ENCODE results near the gene ATP13A3. TPM values are rescaled to one million over a fixed set of nuclear protein-coding genes. Genes with fewer than 3 reads are reported as not detected.
A peak's percentile ranks its signal among the peaks of the same experiment; 100 is the strongest.

The ATP13A3 gene
- total RNA-seq, 2 donors from 2014 or later: 97.7 to 121 TPM

DNA sequence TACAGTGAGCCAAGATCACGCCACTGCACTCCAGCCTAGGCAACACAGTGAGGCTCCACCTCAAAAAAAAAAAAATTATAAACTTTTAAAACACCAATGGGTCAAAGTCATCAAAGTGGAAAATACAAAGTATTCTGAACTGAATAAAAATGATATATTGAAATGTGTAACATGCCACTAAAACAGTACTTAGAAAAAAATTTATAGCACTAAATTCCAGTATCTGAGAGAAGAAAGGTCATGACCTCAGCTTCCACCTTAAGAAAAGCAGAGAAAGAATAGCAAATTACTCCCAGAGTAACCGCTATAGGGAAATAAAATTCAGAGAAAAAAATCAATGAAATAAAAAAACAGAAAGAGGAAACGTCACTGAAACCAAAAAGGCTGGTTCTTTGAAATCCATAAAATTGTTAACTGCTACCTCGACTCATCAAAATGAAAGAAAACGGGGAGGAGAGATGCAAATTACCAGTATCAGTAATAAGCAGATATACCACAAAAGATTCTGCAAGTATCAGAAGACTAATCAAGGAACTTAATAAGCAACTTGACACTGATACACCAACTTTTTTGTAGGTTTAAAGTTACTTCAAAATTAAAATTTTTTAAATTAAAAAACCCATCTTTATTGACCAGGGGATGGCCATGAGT is 20.8 kb downstream of the ATP13A3 start:
- H3K4me3 Mint-ChIP-seq: peak overlapping the region; percentile 54 to 83
- peak; percentile 22 to 54 for ATAC-seq (replicated peaks in 1 of 2)
- H3K4me1 Mint-ChIP-seq (ENCODE audit: low read depth): peaks cover 42% of the 10 kb centered on the region

DNA sequence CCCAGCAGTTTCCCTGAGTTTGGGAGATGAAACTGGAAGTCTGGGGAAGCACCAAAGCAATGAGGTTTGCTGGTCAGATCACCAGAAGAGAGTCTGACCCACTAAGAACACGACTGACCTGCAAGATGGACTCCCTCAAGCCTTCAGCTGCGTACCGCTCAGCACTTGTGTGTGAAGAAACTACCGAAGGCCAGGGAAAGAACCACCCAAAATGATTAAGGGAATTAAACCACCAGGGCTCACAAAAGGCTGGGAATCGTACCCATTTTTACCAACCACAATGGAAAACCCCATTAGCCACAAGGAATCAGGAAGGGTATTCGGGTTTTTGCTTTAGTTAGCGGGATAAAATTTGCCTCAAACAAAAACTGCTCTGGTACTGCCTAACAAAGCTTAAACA is 21.6 kb downstream of the ATP13A3 start:
- Mint-ChIP-seq H3K27ac (peak overlapping the region; percentile 72), H3K4me1 (ENCODE audit: low read depth) (peaks cover 37% of the 10 kb centered on the region), H3K27me3 (ENCODE audit: low read depth) (no peaks in the 10 kb centered on the region), H3K36me3 (ENCODE audit: insufficient read depth in 2 of 2) (peaks cover 2 to 3% of the 10 kb centered on the region in 2 donors), H3K4me3 (peak overlapping the region in 1 of 2 donors; percentile 37), H3K9me3 (no peaks in the 10 kb centered on the region)
- no peak for DNase-seq
- no peak for ATAC-seq (replicated peaks in 1 of 2)

More for the DNA sequence above, 20.8 kb downstream of the ATP13A3 start:
- Mint-ChIP-seq H3K36me3 (ENCODE audit: insufficient read depth in 2 of 2) (peaks cover 2 to 3% of the 10 kb centered on the region in 2 donors), H3K27me3 (ENCODE audit: low read depth) (no peaks in the 10 kb centered on the region), H3K27ac (peak overlapping the region; percentile 93), H3K9me3 (no peaks in the 10 kb centered on the region)
- DNase-seq: no peak

DNA sequence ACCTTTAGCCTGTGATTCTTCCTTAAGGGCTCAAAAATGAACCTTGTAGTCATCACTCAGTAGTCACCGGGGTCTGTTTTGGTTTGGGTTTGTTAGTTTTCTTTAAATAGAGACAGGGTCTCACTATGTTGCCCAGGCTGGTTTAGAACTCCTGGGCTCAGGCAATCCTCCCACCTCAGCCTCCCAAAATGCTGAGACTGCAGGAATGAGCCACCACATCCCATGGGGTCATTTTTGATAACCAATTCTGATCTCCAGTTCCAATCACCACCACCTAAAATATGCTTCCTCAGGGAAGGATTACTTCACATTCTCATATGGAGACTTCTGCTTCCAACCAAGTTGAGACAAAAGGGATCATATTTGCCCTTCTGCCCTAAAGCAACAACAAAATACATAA is 22.1 kb downstream of the ATP13A3 start:
- Mint-ChIP-seq H3K27ac (peak overlapping the region; percentile 86), H3K9me3 (no peaks in the 10 kb centered on the region), H3K4me1 (ENCODE audit: low read depth) (peaks cover 37% of the 10 kb centered on the region), H3K4me3 (peak overlapping the region; percentile 18 to 37), H3K27me3 (ENCODE audit: low read depth) (no peaks in the 10 kb centered on the region), H3K36me3 (ENCODE audit: insufficient read depth in 2 of 2) (peaks cover 2 to 9% of the 10 kb centered on the region in 2 donors)
- no peak for ATAC-seq (replicated peaks in 1 of 2)
- no peak for DNase-seq

DNA sequence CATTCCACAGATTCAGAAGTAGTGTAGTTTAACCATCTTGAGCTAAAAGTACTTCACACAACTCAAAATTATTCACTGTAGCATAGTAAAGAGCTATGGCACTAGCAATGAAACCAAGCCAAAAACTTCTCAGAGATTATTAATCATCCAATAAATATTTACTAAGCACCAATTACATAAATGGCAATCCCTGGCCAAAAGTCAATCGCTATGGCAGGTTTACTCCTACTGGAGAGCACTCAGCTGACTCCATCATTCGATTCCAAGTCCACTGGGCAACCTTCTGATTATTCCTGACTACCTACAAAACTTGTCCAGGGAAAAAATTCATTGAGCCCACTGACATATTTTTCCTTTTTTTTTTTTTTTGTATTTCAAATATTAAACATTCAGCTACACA is 23.9 kb downstream of the ATP13A3 start:
- no peak overlapping the region for H3K4me3 Mint-ChIP-seq
- peaks cover 28% of the 10 kb centered on the region for H3K4me1 Mint-ChIP-seq (ENCODE audit: low read depth)
- no peaks in the 10 kb centered on the region for H3K27me3 Mint-ChIP-seq (ENCODE audit: low read depth)
- no peaks in the 10 kb centered on the region for H3K9me3 Mint-ChIP-seq
- peaks cover 2 to 13% of the 10 kb centered on the region in 2 donors for H3K36me3 Mint-ChIP-seq (ENCODE audit: insufficient read depth in 2 of 2)
- no peak overlapping the region for H3K27ac Mint-ChIP-seq
- ATAC-seq (replicated peaks in 1 of 2) (no peak), DNase-seq (no peak)

GRCh38 chr3:194460566-194460965 is 26.2 kb downstream of the ATP13A3 start:
- DNase-seq (no peak), ATAC-seq (replicated peaks in 1 of 2) (no peak)
- Mint-ChIP-seq H3K36me3 (ENCODE audit: insufficient read depth in 2 of 2) (peaks cover 2 to 14% of the 10 kb centered on the region in 2 donors), H3K4me1 (ENCODE audit: low read depth) (peaks cover 11% of the 10 kb centered on the region), H3K27ac (no peak overlapping the region), H3K4me3 (no peak overlapping the region), H3K27me3 (ENCODE audit: low read depth) (no peaks in the 10 kb centered on the region), H3K9me3 (no peaks in the 10 kb centered on the region)

GRCh38 chr3:194458131-194458530 is 28.7 kb downstream of the ATP13A3 start:
- H3K27ac Mint-ChIP-seq: no peak overlapping the region
- no peak overlapping the region for H3K4me3 Mint-ChIP-seq
- ATAC-seq (replicated peaks in 1 of 2): no peak

GRCh38 chr3:194455481-194455880 is 31.3 kb downstream of the ATP13A3 start:
- DNase-seq: no peak
- no peak for ATAC-seq (replicated peaks in 1 of 2)
- no peak overlapping the region for H3K27ac Mint-ChIP-seq
- peaks cover 5 to 31% of the 10 kb centered on the region in 2 donors for H3K36me3 Mint-ChIP-seq (ENCODE audit: insufficient read depth in 2 of 2)
- no peaks in the 10 kb centered on the region for H3K27me3 Mint-ChIP-seq (ENCODE audit: low read depth)
- no peaks in the 10 kb centered on the region for H3K4me1 Mint-ChIP-seq (ENCODE audit: low read depth)
- H3K4me3 Mint-ChIP-seq: no peak overlapping the region
- H3K9me3 Mint-ChIP-seq: no peaks in the 10 kb centered on the region

More at GRCh38 chr3:194458131-194458530, 28.7 kb downstream of the ATP13A3 start:
- Mint-ChIP-seq H3K9me3 (no peaks in the 10 kb centered on the region), H3K36me3 (ENCODE audit: insufficient read depth in 2 of 2) (peaks cover 0 to 23% of the 10 kb centered on the region in 2 donors), H3K4me1 (ENCODE audit: low read depth) (no peaks in the 10 kb centered on the region), H3K27me3 (ENCODE audit: low read depth) (no peaks in the 10 kb centered on the region)
- no peak for DNase-seq

GRCh38 chr3:194450341-194450740 is 36.5 kb downstream of the ATP13A3 start:
- no peak for ATAC-seq (replicated peaks in 1 of 2)
- H3K4me3 Mint-ChIP-seq: no peak overlapping the region
- peaks cover 7 to 41% of the 10 kb centered on the region in 2 donors for H3K36me3 Mint-ChIP-seq (ENCODE audit: insufficient read depth in 2 of 2)

DNA sequence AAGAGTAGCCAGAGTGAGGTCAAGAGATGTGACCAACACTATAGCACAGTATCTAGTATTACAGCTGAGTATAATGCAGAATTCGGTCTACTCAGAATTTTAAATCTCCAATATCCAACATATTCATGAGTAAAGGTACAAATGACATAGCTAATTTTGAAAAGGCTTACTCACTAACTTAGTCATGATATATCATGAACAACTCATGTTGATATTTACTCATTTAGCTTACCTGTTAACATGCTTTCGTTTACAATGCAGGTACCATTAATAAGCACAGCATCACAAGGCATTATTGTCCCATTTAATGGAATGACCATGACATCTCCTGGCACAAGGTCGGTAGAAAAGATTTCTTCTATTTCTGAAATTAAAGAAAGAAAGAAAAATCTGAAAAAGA is 36.9 kb downstream of the ATP13A3 start:
- no peaks in the 10 kb centered on the region for H3K27me3 Mint-ChIP-seq (ENCODE audit: low read depth)
- DNase-seq (no peak), ATAC-seq (replicated peaks in 1 of 2) (no peak)
- H3K36me3 Mint-ChIP-seq (ENCODE audit: insufficient read depth in 2 of 2): peaks cover 10 to 43% of the 10 kb centered on the region in 2 donors
- no peak overlapping the region for H3K27ac Mint-ChIP-seq
- no peak overlapping the region for H3K4me3 Mint-ChIP-seq
- no peaks in the 10 kb centered on the region for H3K9me3 Mint-ChIP-seq
- H3K4me1 Mint-ChIP-seq (ENCODE audit: low read depth): peaks cover 5% of the 10 kb centered on the region

More at GRCh38 chr3:194450341-194450740, 36.5 kb downstream of the ATP13A3 start:
- no peak overlapping the region for H3K27ac Mint-ChIP-seq
- no peaks in the 10 kb centered on the region for H3K9me3 Mint-ChIP-seq
- no peaks in the 10 kb centered on the region for H3K27me3 Mint-ChIP-seq (ENCODE audit: low read depth)
- no peak for DNase-seq
- H3K4me1 Mint-ChIP-seq (ENCODE audit: low read depth): peaks cover 5% of the 10 kb centered on the region

GRCh38 chr3:194447657-194448056 is 39.1 kb downstream of the ATP13A3 start:
- Mint-ChIP-seq H3K36me3 (ENCODE audit: insufficient read depth in 2 of 2) (peaks cover 12 to 31% of the 10 kb centered on the region in 2 donors), H3K4me1 (ENCODE audit: low read depth) (peaks cover 5% of the 10 kb centered on the region), H3K4me3 (no peak overlapping the region), H3K27ac (no peak overlapping the region), H3K27me3 (ENCODE audit: low read depth) (no peaks in the 10 kb centered on the region), H3K9me3 (no peaks in the 10 kb centered on the region)
- no peak for DNase-seq
- no peak for ATAC-seq (replicated peaks in 1 of 2)

- peaks cover 10 to 29% of the 10 kb centered on the region in 2 donors for H3K36me3 Mint-ChIP-seq (ENCODE audit: insufficient read depth in 2 of 2)
- H3K4me3 Mint-ChIP-seq: no peak overlapping the region
- DNase-seq: no peak
These were observed 39.6 kb downstream of the ATP13A3 start for GRCh38 chr3:194447161-194447560.

DNA sequence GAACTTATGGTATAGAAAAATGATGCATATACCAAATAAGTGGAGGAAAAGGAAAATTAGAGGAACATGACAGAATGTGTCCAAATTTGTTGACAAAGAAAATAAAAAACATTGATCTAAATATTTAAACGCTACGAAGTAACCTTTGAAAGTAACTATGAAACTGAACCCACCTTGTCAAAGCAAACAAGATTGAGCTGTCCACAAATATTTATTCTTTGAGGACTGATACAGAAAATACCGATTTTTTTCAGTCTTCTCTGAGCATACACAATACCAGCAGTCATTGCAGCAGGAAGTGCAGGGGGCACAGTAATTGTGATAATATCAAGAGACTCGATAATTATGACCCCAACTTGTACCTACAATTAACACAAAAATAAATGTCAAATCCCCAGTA is 40.0 kb downstream of the ATP13A3 start:
- Mint-ChIP-seq H3K36me3 (ENCODE audit: insufficient read depth in 2 of 2) (peaks cover 10 to 32% of the 10 kb centered on the region in 2 donors), H3K4me1 (ENCODE audit: low read depth) (peaks cover 5% of the 10 kb centered on the region), H3K27me3 (ENCODE audit: low read depth) (no peaks in the 10 kb centered on the region), H3K4me3 (no peak overlapping the region), H3K9me3 (no peaks in the 10 kb centered on the region), H3K27ac (no peak overlapping the region)
- no peak for ATAC-seq (replicated peaks in 1 of 2)
- no peak for DNase-seq

More at GRCh38 chr3:194447161-194447560, 39.6 kb downstream of the ATP13A3 start:
- peak in 1 of 2 donors; percentile 58 for ATAC-seq (replicated peaks in 1 of 2)
- Mint-ChIP-seq H3K27me3 (ENCODE audit: low read depth) (no peaks in the 10 kb centered on the region), H3K4me1 (ENCODE audit: low read depth) (peaks cover 5% of the 10 kb centered on the region), H3K9me3 (no peaks in the 10 kb centered on the region), H3K27ac (no peak overlapping the region)

GRCh38 chr3:194446172-194446571 is 40.6 kb downstream of the ATP13A3 start:
- H3K27me3 Mint-ChIP-seq (ENCODE audit: low read depth): no peaks in the 10 kb centered on the region
- H3K9me3 Mint-ChIP-seq: no peaks in the 10 kb centered on the region
- H3K27ac Mint-ChIP-seq: no peak overlapping the region
- ATAC-seq (replicated peaks in 1 of 2): no peak
- no peak overlapping the region for H3K4me3 Mint-ChIP-seq
- H3K4me1 Mint-ChIP-seq (ENCODE audit: low read depth): peaks cover 5% of the 10 kb centered on the region
- DNase-seq: no peak
- H3K36me3 Mint-ChIP-seq (ENCODE audit: insufficient read depth in 2 of 2): peaks cover 8 to 32% of the 10 kb centered on the region in 2 donors

DNA sequence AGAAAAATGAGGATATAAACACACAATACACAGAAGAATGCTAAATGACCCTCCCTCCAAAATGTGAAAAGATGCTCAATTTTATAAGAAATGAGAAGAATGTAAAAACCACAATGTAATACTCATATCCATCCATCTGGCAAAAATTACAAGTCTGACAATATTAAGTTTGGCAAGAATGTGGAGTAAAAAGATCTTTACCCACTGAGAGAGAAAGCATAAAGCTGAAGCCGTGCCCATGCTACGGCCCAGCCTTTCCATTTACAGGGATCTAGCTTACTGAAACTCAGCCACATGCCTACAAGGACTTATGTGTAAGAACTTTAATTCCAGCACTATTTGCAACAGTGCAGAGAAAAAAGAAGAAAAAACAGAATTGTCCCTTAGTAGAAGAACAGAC is 42.9 kb downstream of the ATP13A3 start:
- Mint-ChIP-seq H3K36me3 (ENCODE audit: insufficient read depth in 2 of 2) (peaks cover 14 to 26% of the 10 kb centered on the region in 2 donors), H3K27me3 (ENCODE audit: low read depth) (no peaks in the 10 kb centered on the region), H3K4me1 (ENCODE audit: low read depth) (no peaks in the 10 kb centered on the region), H3K4me3 (no peak overlapping the region), H3K9me3 (no peaks in the 10 kb centered on the region), H3K27ac (no peak overlapping the region)
- ATAC-seq (replicated peaks in 1 of 2) (no peak), DNase-seq (no peak)
